GM03348 (cell line): Measurements from ENCODE around the gene KANK2.
A peak's percentile ranks its signal among the peaks of the same experiment; 100 is the strongest.

Experiments
- DNase-seq: peaks from one replicate; pipeline ENCODE4 v3.0.0; 2012; ENCODE audit warnings: low spot score

Gene KANK2

DNA sequence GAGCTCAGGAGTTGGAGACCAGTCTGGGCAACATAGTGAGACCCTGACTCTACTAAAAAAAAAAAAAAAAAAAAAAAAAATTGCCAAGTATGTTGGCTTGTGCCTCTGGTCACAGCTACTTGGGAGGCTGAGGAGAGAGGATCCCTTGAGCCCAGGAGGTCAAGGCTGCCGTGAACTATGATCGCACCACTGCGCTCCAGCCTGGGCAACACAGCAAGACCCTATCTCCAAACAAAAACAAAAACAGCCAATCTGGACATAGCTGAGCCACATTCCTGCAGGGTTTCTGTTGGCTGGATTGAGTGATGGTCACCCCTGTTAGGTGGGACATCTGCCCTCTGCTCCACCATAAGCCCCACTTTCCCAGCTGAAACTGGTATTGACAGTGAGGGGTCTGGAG is 28.5 kb upstream of the KANK2 start:
- DNase-seq: no peak

DNA sequence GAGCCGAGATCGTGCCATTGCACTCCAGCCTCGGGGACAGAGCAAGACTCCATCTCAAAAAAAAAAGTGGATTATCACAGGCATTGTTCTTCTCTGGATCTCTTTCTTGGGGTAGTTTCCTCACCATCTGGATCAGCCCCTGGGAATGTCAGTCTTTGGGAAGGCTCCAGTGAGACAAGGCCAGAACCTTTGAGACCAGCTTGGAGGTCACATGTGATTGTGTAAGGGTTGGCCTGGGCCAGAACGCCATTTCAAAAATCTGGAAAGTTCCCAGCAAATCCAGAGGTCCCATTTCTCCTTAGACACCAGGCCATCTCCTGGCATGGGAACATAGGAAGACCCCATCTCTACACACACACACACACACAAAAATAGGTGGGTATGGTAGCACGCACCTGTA is 27.8 kb upstream of the KANK2 start:
- DNase-seq: no peak

DNA sequence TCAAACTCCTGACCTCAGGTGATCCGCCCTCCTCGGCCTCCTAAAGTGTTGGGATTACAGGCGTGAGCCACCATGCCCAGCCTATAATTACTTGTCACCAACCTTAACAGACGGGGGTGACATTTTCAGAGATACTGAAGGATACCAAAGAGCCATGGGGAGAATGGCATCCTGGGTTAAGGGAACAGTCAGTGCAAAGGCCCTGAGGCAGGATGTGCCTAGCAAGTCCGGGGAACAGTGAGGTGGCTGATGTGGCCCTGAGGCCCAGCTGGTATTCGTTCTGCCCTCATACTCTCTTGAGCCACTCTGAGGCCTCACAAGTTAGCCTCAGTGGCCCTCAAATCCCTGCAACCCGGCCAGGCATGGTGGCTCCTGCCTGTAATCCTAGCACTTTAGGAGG is 27.1 kb upstream of the KANK2 start:
- DNase-seq: no peak

DNA sequence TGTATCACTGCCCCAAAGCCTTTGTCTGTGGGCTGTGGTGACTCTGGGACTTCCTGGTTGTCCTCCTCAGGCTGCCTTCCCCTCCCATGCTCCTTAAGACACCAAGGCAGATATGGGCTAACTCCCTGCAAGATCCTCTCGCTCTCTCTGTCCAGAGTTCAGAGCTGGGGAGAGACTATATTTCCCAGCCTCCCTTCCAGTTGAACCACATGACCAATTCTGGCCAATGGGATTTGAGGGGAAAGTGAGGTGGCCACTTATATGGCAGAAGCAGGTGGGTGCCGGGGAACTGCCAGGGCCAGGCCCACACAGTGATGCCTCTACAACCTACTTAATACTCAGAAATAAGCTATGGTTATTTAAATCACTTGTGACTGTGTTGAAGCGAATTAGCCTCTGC is 25.9 kb upstream of the KANK2 start:
- no peak for DNase-seq

DNA sequence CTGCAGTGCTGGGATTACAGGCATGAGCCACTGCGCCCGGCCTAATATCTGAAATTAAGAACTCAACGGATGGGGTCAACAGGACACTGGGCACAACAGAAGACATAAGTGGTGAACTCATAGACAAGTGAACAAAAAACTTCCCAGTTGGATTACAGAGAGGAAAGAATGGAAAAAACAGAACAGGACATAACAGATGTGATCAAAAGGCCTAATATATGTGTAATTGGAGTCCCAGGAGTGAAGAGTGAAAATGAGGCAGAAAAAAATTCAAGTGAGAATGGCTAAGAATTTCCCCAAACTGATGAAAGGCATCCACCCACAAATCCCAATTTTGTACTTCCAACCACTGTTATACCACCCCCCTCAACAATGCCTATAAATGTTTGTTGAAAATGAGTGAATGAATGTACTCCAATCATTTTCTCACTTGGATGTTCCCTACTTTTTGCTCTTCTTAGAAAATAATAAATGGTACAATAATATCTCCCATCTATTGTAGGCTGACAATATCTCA is 23.8 kb upstream of the KANK2 start:
- no peak for DNase-seq

GRCh38 chr19:11214387-11214786 is 17.0 kb upstream of the KANK2 start:
- no peak for DNase-seq

DNA sequence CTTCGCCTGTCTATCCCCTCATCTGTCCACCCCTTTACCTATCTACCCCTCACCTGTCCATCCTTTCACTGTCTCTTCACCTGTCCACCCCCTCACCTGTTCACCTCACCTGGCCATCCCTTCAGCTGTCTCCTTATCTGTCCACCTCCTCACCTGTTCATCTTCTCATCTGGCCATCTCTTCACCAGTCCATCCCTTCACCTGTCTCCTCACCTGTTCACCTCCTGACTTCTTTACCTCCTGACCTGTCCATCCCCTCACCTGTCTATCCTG is 13.2 kb upstream of the KANK2 start:
- no peak for DNase-seq

- DNase-seq: peak; percentile 45
These were observed 12.7 kb upstream of the KANK2 start for GRCh38 chr19:11209839-11210655.

DNA sequence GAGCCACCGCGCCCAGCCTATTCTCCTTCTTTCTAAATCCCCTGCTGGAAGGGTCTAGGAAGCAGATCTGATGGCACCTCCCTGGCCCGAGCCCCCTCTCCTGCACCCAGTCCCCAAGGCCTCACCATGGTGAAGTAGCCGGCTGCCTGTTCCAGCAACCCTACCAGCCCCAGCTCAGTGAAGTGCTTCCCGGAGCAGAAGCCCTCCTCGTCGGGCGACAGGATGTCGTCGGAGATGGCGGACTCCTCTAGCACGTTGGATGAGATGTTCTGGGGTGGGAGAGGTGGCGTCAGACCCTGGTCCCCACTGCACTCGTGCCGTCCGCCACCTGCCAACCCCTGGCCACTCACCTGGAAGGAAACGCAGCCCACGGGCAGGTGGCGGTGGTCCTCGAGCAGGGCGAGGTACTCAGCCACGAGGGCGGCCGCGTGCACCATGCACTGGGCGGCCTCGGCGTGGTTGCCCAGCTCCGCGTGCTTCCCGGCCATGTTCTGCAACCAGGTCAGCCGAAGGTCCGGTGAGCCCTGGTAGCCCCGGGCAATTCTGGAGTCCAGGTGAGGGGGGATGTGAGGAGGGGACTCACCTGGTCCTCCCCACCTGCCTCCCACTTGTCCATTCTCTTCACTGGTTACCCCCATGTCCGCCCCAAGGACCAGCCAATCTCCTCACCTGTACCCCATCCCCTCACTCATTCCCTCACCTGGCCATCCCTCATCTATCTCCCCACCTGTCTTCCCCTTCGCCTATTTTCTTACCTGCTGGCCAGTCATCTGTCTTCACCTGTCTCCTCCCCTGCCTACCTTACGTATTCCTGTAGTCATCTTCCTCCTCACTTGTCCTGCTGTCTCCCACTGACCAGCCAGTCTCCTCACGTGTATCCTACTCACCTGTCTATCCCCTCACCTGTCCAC is 11.5 kb upstream of the KANK2 start:
- DNase-seq: peak; percentile 41

DNA sequence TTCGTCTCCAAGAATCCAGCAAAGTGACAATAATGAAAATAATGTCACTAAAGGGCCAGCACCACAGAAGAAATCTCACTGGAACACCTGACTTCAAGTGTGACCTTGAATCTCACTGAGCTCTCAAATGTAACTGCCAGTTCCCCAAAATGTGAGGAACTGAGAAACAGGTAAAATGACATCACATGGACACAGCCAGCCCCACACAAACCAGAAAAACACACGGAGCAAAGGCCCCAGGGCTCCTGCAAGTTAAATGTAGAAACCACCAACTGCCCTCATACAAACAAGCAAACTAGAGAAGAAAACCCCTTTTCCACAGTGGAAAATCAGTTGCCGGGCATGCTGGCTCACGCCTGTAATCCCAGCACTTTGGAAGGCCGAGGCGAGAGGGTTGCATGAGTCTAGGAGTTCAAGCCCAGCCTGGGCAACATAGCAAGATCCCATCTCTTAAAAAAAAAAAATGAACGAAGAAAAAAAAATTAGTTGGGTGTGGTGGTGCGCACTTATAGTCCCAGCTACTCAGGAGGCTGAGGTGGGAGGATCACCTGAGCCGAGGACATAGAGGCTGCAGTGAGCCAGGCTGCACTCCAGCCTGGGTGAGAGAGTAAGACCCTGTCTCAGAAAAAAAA is 8.7 kb upstream of the KANK2 start:
- DNase-seq: no peak

DNA sequence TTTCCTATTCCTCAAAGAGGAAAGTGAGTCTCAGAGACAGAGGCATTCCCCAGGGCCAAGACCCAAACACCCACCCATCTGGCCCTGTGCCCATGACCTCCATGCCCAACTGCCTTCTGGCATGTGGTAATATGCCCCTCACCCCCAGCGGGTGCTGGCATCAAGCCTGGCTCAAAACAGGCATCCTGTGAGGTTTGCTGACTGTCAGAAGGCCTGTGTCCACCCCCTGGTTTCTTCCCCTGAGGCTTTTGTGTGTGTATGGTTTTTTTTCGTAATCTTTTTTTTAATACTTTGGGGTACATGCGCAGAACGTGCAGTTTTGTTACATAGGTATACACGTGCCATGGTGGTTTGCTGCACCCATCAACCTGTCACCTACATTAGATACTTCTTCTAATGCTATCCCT is 7.6 kb upstream of the KANK2 start:
- no peak for DNase-seq

DNA sequence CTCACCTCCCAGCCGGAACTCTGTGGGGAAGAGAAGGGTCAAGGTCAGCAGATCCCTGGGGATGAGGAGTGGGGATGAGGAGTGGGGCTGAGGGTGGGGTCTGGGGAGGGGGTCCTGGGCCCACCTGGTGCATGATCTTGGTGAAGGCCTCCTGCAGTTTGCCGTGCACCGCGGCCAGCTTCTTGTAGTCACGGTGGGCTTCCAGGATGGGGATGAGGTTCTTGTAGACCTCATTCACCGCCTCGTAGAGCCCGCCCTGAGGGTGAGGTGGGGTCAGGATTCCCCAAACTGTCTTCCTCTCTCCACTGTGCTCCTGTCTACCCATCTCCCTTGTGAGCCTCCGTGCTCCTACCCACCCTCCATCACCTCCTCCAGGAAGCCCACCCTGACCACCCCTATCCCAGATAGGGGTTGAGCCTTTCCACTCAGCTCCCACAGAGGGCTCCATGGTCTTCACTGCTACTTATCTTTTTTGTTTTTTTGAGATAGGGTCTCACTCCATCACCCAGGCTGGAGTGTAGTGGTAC is 6.8 kb upstream of the KANK2 start:
- no peak for DNase-seq

DNA sequence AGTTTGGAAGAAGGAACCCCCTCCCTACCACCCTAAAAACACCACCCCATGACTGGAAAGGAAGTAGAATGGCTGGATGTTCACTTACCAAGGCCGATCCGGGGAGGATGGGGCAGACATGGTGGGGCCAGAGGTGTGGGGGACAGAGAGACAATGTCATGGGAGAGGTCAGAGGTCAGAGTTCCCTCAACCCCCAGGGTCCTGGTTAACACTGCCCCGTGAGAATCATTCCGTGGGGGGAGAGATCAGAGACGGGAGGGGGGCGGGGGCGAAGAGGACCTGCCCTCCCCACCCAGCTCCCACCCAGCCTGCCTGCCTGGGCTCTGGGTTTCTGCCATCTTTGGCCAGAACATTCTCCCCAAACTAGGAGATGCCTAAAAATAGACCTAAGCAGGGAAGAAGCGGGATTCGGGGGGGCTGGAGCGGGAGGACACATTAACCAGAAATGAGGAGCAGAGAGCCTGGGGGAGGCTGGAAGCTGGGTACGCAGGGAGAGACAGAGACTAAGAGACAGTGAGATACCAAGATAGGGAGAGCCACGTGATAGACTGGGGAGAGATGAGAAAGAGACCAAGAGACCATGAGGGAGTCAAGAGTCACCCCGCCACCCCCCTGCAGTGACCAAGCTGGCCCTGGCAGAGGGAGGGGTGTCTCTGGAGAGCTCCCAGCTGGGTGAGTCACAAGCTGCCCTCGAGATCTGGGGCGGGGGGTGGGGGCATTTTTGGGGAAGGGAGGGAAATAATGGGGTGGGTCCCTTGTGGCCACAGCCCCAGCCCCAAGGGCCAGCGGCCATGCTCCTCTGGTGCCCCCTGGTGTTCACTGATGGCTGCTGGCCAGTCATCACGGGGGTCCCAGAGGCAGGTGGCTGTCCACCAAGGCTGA is 6.1 kb upstream of the KANK2 start:
- DNase-seq: peak; percentile 91

- no peak for DNase-seq
These were observed 5.3 kb upstream of the KANK2 start for GRCh38 chr19:11202488-11203193.

DNA sequence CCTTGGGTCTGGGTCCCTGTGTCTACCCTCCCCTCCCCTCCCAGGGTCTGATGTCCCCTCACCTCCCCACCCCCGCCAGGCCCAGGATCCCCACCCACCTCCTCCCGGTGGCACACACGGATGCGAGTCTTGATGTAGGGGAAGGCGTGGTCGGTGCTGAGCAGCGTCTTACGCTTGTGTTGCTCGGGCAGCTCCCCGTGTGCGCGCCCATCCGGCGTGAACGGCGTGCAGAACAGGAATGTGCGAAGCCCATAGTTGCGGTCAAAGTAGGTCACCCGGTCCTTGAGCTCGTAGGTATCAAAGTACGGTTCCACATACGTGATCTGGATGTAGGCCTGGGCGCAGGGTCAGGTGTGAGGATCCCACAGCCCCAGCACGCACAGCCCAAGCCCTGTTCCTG is 4.4 kb upstream of the KANK2 start:
- DNase-seq: no peak

- DNase-seq: no peak
These were observed 3.6 kb upstream of the KANK2 start for GRCh38 chr19:11200931-11201330.

DNA sequence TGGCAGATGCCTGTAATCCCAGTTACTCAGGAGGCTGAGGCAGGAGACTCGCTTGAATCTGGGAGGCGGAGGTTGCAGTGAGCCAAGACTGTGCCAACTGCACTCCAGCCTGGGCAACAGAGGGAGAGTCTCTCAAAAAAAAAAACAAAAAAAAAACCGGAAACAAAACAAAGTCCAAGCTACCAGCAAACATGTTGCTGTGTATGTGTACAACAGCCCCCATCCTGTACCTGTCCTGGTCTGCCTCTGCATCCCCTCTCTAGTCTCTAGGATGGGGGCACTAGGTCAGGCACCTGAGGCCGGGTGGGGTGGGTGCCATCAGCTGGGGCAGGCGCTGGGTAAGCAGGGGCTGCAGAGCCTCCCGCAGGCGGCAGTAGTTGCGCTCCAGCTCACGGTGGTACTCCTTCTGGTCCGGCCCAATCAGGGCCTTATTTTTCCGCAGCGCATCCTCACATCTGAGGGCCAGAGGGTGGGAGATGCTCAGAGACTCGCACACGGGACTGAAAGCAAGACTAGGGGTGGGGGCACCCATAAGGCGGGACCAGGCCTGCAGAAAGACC is 2.8 kb upstream of the KANK2 start:
- DNase-seq: no peak

DNA sequence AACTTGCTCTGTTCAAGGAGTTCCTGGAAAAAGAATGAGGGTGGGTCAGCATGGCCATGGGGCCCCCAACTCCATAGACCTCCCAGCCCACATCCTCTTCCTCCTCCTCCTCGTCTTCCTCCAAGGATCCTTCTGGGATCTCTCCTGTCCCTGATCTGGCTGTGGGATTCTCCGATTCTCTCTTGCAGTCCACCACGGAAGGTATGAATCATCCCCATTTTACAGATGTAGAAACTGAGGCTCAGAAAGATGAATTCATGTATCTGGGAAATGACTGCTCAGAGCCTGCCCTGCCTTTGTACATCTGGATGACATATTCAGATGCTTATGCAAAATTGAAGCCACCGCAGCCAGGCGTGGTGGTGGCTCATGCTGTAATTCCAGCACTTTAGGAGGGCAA is 2.2 kb upstream of the KANK2 start:
- DNase-seq: no peak

GRCh38 chr19:11198769-11199424 is 1.6 kb upstream of the KANK2 start:
- no peak for DNase-seq

DNA sequence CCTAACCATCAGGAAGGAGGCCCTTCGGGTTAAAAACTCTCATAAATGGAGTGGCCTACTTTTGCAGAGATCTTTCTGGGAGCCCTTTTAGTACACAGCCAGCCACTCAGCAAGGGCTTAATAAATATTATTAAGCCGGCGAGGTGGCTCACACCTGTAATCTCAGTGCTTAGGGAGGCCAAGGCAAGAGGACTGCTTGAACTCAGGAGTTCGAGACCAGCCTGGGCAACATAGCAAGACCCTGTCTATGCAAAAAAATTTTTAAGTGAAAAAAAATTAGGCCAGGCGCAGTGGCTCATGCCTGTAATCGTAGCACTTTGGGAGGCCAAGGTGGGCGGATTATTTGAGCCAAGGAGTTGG is 810 bp upstream of the KANK2 start:
- DNase-seq: no peak
